Fibroblast of lung (primary cell): ENCODE measurements around the gene XCL2.
"Not testable (repeated sequence)": the region's sequence is repeated elsewhere in the genome, so short reads cannot be mapped to it uniquely, and the experiment has no call there.

ENCODE experiments used
- EZH2 ChIP-seq: IDR thresholded peaks from 2 replicates; pipeline ENCODE4 v1.5.1; 2012; ENCODE audit warnings: low read length, control low read depth, mild to moderate bottlenecking; ENCODE audit errors: missing control alignments
- TF ChIP-seq, protein P1 (sequence below), 2 donors: IDR thresholded peaks in 1 of 2; conservative IDR thresholded peaks in 1 of 2; 1 replicate in 1 of 2; 2 replicates in 1 of 2; pipeline ENCODE4 v1.5.1; 2011 to 2012; ENCODE audit warnings: low read length in 2 of 2, control low read depth in 1 of 2, inconsistent platforms in 1 of 2, low read depth in 1 of 2, mild to moderate bottlenecking in 1 of 2

DNA sequence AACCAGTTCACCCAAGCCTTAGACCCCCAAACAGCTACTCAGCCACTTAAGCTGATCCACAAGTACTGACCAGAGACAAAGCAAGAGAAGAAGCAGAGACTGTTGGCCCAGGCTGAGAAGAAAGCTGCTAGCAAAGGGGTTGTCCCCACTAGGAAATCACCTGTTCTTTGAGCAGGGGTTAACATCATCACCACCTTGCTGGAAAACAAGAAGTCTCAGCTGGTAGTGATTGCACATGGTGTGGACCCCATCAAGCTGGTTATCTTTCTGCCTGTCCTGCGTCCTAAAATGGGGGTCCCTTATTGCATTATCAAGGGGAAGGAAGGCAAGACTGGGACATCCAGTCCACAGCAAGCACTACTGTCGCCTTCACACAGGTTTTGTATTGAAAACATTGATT is 819 bp downstream of the XCL2 start:
- TF ChIP-seq, protein P1, sequence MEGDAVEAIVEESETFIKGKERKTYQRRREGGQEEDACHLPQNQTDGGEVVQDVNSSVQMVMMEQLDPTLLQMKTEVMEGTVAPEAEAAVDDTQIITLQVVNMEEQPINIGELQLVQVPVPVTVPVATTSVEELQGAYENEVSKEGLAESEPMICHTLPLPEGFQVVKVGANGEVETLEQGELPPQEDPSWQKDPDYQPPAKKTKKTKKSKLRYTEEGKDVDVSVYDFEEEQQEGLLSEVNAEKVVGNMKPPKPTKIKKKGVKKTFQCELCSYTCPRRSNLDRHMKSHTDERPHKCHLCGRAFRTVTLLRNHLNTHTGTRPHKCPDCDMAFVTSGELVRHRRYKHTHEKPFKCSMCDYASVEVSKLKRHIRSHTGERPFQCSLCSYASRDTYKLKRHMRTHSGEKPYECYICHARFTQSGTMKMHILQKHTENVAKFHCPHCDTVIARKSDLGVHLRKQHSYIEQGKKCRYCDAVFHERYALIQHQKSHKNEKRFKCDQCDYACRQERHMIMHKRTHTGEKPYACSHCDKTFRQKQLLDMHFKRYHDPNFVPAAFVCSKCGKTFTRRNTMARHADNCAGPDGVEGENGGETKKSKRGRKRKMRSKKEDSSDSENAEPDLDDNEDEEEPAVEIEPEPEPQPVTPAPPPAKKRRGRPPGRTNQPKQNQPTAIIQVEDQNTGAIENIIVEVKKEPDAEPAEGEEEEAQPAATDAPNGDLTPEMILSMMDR (conservative IDR thresholded peaks at IDR 0.05 in 1 of 2, IDR thresholded peaks at IDR 0.05 in 1 of 2; ENCODE audit: low read depth in 1 of 2, low read length in 2 of 2): not testable (repeated sequence)
- not testable (repeated sequence) for TF ChIP-seq EZH2
